Neural progenitor cell (in vitro differentiated cells): ENCODE data around the gene BOD1L1.

Source experiments
- EZH2phosphoT487 ChIP-seq: fragments of 200-600 bp; sonication (generic); IDR thresholded peaks from 2 replicates; pipeline ENCODE4 v1.6.1; 2017; ENCODE audit warnings: antibody characterized with exemption
- TF ChIP-seq, protein P1 (sequence below): fragments of 200-600 bp; sonication (generic); IDR thresholded peaks from 2 replicates; pipeline ENCODE4 v1.5.1; 2017; ENCODE audit warnings: antibody characterized with exemption, mild to moderate bottlenecking

DNA sequence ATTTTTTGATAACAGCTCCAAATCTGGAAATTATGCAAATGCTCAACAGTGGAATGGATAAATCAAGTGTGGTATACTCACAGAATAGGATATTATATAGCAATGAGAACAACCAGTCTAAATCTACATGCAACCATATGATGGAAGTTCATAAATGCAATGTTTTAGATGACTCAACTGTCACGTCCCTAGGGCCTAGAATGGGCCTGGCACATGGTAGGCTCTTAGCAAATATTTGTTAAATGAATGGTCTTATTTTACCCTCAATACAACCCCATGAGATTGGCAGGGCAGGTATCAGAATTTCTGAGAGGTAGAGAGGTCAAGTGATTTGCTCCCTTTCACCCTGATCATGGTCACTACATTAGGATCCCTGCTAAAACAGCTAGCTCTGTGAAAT, 68.6 kb downstream of the BOD1L1 start:
- TF ChIP-seq, protein P1, sequence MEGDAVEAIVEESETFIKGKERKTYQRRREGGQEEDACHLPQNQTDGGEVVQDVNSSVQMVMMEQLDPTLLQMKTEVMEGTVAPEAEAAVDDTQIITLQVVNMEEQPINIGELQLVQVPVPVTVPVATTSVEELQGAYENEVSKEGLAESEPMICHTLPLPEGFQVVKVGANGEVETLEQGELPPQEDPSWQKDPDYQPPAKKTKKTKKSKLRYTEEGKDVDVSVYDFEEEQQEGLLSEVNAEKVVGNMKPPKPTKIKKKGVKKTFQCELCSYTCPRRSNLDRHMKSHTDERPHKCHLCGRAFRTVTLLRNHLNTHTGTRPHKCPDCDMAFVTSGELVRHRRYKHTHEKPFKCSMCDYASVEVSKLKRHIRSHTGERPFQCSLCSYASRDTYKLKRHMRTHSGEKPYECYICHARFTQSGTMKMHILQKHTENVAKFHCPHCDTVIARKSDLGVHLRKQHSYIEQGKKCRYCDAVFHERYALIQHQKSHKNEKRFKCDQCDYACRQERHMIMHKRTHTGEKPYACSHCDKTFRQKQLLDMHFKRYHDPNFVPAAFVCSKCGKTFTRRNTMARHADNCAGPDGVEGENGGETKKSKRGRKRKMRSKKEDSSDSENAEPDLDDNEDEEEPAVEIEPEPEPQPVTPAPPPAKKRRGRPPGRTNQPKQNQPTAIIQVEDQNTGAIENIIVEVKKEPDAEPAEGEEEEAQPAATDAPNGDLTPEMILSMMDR = no peak
- TF ChIP-seq EZH2phosphoT487 = no peak
